Measurements from ENCODE around the gene LRGUK. TPM values are rescaled to one million over a fixed set of nuclear protein-coding genes. Genes with fewer than 3 reads are reported as not detected.
"Not testable (repeated sequence)": the region's sequence is repeated elsewhere in the genome, so short reads cannot be mapped to it uniquely, and the experiment has no call there.

Gene LRGUK, protein sequence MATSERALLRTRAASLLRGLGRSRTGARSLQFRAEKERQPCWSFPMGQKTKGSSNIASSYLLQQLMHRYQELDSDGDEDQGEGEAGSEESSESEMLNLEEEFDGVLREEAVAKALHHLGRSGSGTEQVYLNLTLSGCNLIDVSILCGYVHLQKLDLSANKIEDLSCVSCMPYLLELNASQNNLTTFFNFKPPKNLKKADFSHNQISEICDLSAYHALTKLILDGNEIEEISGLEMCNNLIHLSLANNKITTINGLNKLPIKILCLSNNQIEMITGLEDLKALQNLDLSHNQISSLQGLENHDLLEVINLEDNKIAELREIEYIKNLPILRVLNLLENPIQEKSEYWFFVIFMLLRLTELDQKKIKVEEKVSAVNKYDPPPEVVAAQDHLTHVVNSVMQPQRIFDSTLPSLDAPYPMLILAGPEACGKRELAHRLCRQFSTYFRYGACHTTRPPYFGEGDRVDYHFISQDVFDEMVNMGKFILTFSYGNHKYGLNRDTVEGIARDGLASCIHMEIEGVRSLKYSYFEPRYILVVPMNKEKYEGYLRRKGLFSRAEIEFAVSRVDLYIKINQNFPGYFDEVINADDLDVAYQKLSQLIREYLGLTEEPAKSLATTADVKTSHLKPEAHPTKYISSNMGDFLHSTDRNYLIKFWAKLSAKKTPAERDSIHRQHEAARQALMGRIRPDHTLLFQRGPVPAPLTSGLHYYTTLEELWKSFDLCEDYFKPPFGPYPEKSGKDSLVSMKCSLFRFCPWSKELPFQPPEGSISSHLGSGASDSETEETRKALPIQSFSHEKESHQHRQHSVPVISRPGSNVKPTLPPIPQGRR
- total RNA-seq = under 1 TPM; 0.79 to 0.95 TPM
- long read RNA-seq, donor 1 = 0 reads
- long read RNA-seq, donor 2 = 0 reads

DNA sequence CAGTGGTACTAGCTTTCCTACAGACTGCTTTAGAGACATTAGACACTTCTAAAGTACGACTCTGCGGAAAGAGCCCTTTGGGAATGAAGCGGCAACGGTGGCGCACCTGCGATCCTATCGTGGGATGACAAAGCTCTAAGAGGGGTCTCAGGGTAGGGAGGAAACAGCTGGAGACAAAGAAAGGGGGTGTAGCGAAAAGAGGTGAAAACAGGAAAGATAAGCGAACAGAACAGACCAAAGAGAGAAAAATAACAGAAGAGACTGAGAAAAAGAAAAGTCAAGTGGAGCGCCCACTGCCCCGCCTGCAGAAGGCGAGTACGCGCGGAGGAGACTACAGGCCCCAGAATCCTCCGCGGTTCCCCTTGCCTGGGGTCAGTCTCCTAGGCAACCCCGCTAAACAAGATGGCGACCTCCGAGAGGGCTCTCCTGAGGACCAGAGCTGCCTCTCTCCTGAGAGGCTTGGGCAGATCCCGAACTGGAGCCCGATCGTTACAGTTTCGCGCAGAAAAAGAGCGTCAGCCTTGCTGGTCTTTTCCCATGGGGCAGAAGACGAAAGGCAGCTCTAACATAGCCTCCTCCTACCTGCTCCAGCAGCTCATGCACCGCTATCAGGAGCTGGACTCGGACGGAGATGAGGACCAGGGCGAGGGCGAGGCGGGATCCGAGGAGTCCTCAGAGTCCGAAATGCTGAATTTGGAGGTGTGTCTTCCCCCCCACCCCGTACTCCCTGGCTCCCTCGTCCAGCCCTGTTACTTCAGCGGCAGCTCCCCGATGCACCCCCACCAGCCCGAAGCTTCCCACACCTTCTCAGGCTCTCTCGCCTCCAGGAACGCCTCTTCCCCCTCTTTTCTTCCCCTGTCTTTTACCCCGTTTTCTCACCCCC lies at the start of gene LRGUK:
LRGUK (plus strand) TSS at position 375 of the 883 bp plus-strand sequence; CDS start at position 403, 28 bp downstream.
- peak; percentile 94 for DNase-seq (ENCODE audit: low spot score)
- intact Hi-C loops (cut with DNase I) = no loop called here

GRCh38 chr7:134077560-134077959 lies 49.6 kb upstream of the LRGUK start:
- DNase-seq (ENCODE audit: low spot score); intact Hi-C loops (cut with DNase I): not testable (repeated sequence)

GRCh38 chr7:134078991-134079390 lies 48.1 kb upstream of the LRGUK start:
- intact Hi-C loops (cut with DNase I) = no loop called here
- no peak for DNase-seq (ENCODE audit: low spot score)

DNA sequence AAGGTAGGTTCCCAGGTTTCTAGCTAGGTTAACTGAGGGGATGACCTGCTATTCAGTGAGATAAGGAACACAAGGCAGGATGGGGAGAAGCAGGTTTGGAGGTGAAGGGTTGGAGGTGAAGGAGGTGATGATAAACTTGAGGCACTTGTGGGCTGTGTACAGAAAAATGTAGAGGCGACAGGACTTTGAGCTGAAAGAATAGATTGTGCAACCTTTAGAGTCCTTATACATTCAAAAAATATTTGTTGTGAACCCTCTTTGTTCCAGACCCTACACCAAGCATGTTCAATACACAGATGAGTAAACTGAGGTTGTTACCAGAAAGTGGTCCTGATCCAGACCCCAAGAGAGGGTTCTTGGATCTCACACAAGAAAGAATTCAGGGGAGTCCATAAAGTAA lies 45.4 kb upstream of the LRGUK start:
- intact Hi-C loops (cut with DNase I) = no loop called here
- no peak for DNase-seq (ENCODE audit: low spot score)

DNA sequence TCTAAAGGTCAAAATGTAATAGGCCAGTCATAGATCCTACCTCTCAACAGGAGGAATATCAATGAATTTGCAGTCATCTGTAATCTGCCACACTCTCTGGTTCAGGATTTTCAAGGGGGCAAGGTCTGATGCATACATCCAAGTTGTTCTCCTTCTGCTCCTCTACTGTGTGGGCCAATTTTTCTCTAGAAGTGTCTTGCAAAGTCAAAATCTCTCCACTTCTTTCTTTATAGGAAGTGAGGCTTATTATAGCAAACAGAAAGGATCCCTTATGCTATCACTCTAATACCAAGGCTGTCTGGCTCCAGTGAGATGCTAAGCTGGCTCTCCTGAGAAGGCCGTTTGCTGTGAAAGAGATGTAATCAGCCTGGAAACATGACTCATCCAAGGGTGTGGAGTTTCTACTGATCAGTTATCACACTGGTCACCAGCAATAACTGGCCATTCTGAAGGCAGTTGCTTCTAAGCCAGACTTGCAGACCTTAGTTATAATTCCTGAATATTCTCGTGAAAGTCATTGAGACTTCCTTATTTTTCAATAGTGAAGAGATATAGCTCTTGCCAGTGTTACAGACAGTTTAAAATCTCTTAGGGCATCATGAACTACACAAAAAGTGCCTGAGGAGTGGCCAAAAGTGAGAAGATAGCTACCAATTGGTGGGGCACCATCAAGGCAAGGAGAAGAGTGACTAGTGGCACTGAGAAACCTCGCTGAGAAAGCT lies 43.2 kb upstream of the LRGUK start:
- intact Hi-C loops (cut with DNase I) = no loop called here
- no peak for DNase-seq (ENCODE audit: low spot score)

- intact Hi-C loops (cut with DNase I) = no loop called here
- DNase-seq (ENCODE audit: low spot score) = no peak
Observed at GRCh38 chr7:134084488-134085144, 42.5 kb upstream of the LRGUK start.

DNA sequence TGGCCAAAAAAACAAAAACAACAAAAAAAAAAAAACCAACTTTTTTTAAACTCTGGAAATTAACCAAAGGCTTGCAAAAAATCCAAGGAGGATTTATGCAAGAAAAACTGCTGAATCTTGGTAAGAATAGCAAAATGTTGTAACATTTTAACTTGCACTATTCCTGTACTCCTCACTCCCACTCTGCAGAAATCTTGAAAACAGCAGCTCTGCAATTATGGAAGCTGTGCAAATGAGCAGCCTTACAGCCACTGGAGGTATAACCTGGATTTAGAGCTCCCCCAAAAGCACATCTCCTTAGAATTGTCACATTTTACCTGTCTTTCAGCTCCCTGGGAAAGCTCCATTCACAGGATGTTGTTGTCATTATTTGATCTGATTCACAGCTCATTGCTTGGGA lies 41.8 kb upstream of the LRGUK start:
- intact Hi-C loops (cut with DNase I) = no loop called here
- DNase-seq (ENCODE audit: low spot score) = no peak

- intact Hi-C loops (cut with DNase I) = no loop called here
- no peak for DNase-seq (ENCODE audit: low spot score)
Observed at GRCh38 chr7:134086998-134087735, 40.0 kb upstream of the LRGUK start.

GRCh38 chr7:134088199-134088598 lies 38.9 kb upstream of the LRGUK start:
- DNase-seq (ENCODE audit: low spot score) = no peak
- intact Hi-C loops (cut with DNase I) = no loop called here

DNA sequence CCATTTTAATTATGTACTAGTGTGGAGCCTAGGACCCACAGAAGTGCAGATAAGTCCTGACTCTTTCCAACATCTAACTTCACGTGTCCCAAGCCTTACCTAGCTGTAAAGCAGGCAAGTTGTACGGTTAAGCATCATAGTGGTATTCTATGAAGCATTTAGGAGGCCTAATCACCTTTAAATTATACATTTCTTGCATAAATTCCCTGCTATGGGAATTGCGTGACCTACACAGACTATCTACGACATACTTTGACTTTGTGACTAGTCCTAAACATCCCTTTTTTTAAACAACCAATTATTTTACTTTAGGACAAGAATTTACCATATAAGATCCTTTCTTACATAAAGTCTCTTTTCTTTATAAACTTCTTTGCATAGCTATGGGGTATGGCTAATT lies 37.7 kb upstream of the LRGUK start:
- intact Hi-C loops (cut with DNase I) = no loop called here
- DNase-seq (ENCODE audit: low spot score) = no peak

DNA sequence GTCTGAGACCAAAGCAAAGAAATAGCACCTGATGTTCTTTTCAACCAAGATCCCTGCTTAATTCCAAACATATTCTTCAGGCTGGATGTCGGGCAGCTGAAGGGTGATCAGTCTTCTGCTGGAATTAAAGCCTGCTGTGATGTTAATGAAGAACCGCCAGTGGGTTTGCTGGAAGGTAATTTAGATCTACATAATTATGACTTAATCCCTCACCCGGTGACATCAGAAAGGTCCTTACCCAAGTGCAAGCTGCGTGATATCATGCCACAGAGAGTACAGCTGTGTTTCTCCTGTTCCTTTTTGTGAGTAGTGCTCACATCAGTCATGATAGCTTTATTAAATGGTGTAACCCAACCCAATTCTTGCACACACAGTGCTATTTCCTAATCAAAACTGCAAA lies 29.1 kb upstream of the LRGUK start:
- DNase-seq (ENCODE audit: low spot score) = no peak
- intact Hi-C loops (cut with DNase I) = no loop called here

DNA sequence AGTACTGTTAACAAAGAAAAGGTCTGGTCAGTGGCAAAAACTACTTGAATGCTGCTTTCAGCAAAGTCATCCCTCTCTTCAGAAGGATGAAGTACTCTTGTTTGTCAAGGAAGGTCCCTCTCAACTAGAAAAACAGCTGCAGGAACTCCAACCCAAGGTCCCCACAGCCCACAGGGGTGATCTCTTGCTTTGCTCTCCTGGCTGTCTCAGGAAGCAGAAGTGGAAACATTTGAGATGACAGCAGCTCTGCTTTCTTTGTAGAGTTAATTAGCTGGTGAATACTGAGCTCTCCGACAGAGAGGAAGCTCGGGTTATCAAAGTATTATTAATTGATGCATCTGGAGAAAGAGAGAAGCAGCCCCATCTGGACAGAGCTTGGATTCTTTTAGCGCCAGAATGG lies 25.4 kb upstream of the LRGUK start:
- intact Hi-C loops (cut with DNase I) = no loop called here

GRCh38 chr7:134104166-134104565 lies 23.0 kb upstream of the LRGUK start:
- DNase-seq (ENCODE audit: low spot score) = no peak
- intact Hi-C loops (cut with DNase I) = no loop called here

More for the DNA sequence above, 25.4 kb upstream of the LRGUK start:
- no peak for DNase-seq (ENCODE audit: low spot score)

DNA sequence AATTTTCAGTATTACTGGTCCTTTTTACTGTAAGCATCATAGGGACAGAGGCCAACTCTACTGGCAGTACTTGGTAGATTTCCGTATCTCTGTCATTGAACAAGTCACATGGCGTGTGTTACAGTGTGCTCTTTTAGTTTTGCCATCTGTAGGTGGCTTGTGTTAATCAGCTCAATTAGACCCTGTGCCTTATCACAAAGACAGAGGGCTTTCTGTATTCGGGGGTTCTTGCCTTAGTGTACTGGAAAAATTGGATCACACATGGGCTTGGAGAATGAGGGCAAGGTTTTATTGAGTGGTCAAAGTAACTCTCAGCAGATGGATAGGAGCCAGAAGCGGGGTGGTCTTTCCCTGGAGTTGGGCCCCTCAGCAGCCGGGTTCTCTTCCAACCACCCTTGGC lies 21.3 kb upstream of the LRGUK start:
- intact Hi-C loops (cut with DNase I) = loop anchor here in 1 of 2 donors (5.0 kb wide), 1 partner anchor 819 kb away; no protein-coding TSS in a partner anchor
- DNase-seq (ENCODE audit: low spot score) = no peak

DNA sequence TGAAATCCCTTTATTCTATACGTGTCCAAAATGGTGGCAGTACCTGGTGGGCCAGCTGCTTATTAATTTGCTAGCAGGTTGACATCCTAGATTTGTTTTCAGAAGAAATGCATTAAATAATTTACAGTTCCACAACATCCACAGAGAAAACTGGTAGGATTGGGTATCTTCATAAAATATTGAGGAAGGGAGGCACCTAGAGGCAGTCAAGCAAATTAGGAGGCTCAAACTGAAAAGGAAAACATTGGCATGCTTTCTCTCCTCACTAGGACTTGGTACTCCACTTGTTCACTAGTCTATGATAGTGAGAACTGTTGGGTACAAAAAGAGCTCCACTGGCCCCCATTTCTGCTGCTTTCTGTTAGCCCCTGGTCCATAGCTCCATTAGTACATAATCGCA lies 18.3 kb upstream of the LRGUK start:
- intact Hi-C loops (cut with DNase I) = loop anchor here in 1 of 2 donors (5.0 kb wide), 1 partner anchor 822 kb away; no protein-coding TSS in a partner anchor
- no peak for DNase-seq (ENCODE audit: low spot score)

DNA sequence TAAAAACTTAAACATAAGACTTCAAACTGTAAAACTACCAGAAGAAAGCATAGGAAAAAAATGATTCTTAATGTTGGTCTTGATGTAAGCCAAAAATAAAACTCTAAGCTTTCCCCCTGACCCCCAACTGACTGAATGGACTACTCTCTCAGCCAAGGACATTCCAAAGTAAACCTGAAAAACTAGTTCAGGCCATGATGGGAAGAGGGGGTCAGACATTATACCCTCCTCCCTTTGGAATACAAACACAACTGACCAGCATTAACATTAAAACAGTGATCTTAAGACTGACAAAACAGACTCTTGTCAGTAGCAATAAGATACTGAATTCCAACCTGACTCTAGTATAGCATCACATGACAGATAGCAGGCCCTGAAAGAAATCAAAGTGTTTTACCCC lies 13.5 kb upstream of the LRGUK start:
- DNase-seq (ENCODE audit: low spot score) = no peak
- intact Hi-C loops (cut with DNase I) = no loop called here

DNA sequence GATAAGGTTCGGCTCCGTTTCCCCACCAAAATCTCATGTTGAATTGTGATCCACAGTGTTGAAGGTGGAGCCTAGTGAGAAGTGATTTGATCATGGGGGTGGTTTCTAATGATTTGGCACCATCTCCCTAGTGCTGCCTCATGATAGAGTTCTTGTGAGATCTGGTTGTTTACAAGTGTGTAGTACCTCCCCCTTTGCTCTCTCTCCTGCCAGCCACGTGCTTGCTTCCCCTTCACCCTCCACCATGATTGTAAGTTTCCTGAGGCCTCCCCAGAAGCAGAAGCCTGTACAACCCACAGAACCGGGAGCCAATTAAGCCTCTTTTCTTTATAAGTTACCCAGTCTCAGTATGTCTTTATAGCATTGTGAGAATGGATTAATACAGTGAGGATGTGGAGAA lies 12.1 kb upstream of the LRGUK start:
- intact Hi-C loops (cut with DNase I) = no loop called here
- DNase-seq (ENCODE audit: low spot score) = no peak

DNA sequence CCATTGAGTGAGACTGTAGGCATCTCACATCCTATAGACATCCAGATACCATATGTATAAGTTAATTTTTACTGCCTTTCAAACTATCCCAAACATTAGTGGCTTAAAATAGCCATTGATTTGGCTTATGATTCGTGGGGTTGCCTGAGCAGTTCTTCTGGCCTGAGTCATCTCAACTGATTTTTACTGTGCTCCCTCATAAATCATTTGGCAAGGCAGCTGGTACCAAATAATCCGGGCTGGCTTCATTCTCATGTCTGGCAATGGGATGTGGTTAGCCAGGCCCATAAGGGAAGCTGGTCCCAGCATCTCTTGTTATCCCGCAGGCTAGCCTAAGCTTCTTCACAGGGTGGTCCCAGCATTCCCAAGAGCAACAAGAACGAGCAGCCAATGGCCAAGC lies 6.7 kb upstream of the LRGUK start:
- intact Hi-C loops (cut with DNase I) = no loop called here

More for the DNA sequence above, 6.7 kb upstream of the LRGUK start:
- DNase-seq (ENCODE audit: low spot score) = no peak

Data from posterior vena cava (tissue), 2 donors.